Measurements from ENCODE around the gene RAB11FIP3. TPM values are rescaled to one million over a fixed set of nuclear protein-coding genes. Genes with fewer than 3 reads are reported as not detected.

The RAB11FIP3 gene
- 18.4 and 23.0 TPM in 2 replicates for total RNA-seq

GRCh38 chr16:425082-425718, at the start of gene RAB11FIP3:
TSS of gene RAB11FIP3 (plus strand) at chr16:425649. CDS start at chr16:426007, 358 bp downstream.

GRCh38 chr16:381789-382717, 43.4 kb upstream of the RAB11FIP3 start, which contains the start of gene PGAP6:
TSS of gene PGAP6 (minus strand) at chr16:381978. CDS start at chr16:381821, 157 bp downstream.

GRCh38 chr16:397135-397661, 28.3 kb upstream of the RAB11FIP3 start, which contains the start of gene NME4:
TSS of gene NME4 (plus strand) at chr16:397199. CDS start at chr16:397223, 24 bp downstream.

GRCh38 chr16:401468-402348, 23.7 kb upstream of the RAB11FIP3 start, which contains the start of gene DECR2:
TSS of gene DECR2 (plus strand) at chr16:401885. CDS start at chr16:401964, 79 bp downstream.

GRCh38 chr16:527015-527903, 101.8 kb downstream of the RAB11FIP3 start, which contains the start of gene CAPN15:
TSS of gene CAPN15 (plus strand) at chr16:527712. CDS start at chr16:546839, 19,127 bp downstream.

GRCh38 chr16:560204-560700, 134.8 kb downstream of the RAB11FIP3 start, which contains the start of gene PRR35:
TSS of gene PRR35 (plus strand) at chr16:560394. CDS start at chr16:563295, 2,901 bp downstream.

GRCh38 chr16:566475-567372, 141.3 kb downstream of the RAB11FIP3 start, which contains the start of gene NHLRC4:
TSS of gene NHLRC4 (plus strand) at chr16:567005. CDS start at chr16:568048, 1,043 bp downstream.

GRCh38 chr16:569445-570254, 144.2 kb downstream of the RAB11FIP3 start, which contains the start of gene PIGQ:
TSS of gene PIGQ (plus strand) at chr16:569968. CDS start at chr16:574075, 4,107 bp downstream.

Other genes with a start within 250 kb of the RAB11FIP3 start
- gene HBA1, start 249.0 kb upstream of the RAB11FIP3 start, total RNA-seq: not detected in 2 replicates
- 0.44 TPM in 1 of 2 replicates, not detected in the other for gene HBQ1, start 245.2 kb upstream of the RAB11FIP3 start, total RNA-seq
- 40.5 and 44.7 TPM in 2 replicates for gene LUC7L, start 196.2 kb upstream of the RAB11FIP3 start, total RNA-seq
- gene FAM234A, start 190.8 kb upstream of the RAB11FIP3 start, total RNA-seq: 53.0 and 73.0 TPM in 2 replicates
- 0.22 and 4.2 TPM in 2 replicates for gene RGS11, start 149.7 kb upstream of the RAB11FIP3 start, total RNA-seq
- gene ARHGDIG, start 145.1 kb upstream of the RAB11FIP3 start, total RNA-seq: 0.12 and 0.44 TPM in 2 replicates
- gene PDIA2, start 142.5 kb upstream of the RAB11FIP3 start, total RNA-seq: 0.12 TPM in 1 of 2 replicates, not detected in the other
- gene AXIN1, start 72.9 kb upstream of the RAB11FIP3 start, total RNA-seq: 28.1 and 28.6 TPM in 2 replicates
- gene MRPL28, start 55.1 kb upstream of the RAB11FIP3 start, total RNA-seq: 72.0 and 101 TPM in 2 replicates
- gene PGAP6, start 43.7 kb upstream of the RAB11FIP3 start, total RNA-seq: 63.9 and 64.3 TPM in 2 replicates
- gene NME4, start 28.4 kb upstream of the RAB11FIP3 start, total RNA-seq: 37.5 and 66.2 TPM in 2 replicates
- 14.4 and 15.9 TPM in 2 replicates for gene DECR2, start 23.8 kb upstream of the RAB11FIP3 start, total RNA-seq
- 41.7 and 58.5 TPM in 2 replicates for gene CAPN15, start 102.1 kb downstream of the RAB11FIP3 start, total RNA-seq
- 0.11 TPM in 1 of 2 replicates, not detected in the other for gene PRR35, start 134.7 kb downstream of the RAB11FIP3 start, total RNA-seq
- gene NHLRC4, start 141.4 kb downstream of the RAB11FIP3 start, total RNA-seq: 1.8 and 2.0 TPM in 2 replicates
- gene PIGQ, start 144.3 kb downstream of the RAB11FIP3 start, total RNA-seq: 27.9 and 35.5 TPM in 2 replicates
- 15.1 and 18.0 TPM in 2 replicates for gene RAB40C, start 164.4 kb downstream of the RAB11FIP3 start, total RNA-seq
- 0.25 and 0.33 TPM in 2 replicates for gene WFIKKN1, start 205.3 kb downstream of the RAB11FIP3 start, total RNA-seq
- 69.9 and 100 TPM in 2 replicates for gene METTL26, start 210.7 kb downstream of the RAB11FIP3 start, total RNA-seq
- 12.2 and 17.4 TPM in 2 replicates for gene MCRIP2, start 216.2 kb downstream of the RAB11FIP3 start, total RNA-seq
- 14.6 and 22.6 TPM in 2 replicates for gene WDR90, start 223.7 kb downstream of the RAB11FIP3 start, total RNA-seq
- 46.5 and 57.7 TPM in 2 replicates for gene RHOT2, start 242.5 kb downstream of the RAB11FIP3 start, total RNA-seq

Measured in uterine smooth muscle cell (primary cell).